Sigmoid colon (tissue), 4 donors: ENCODE measurements around the gene GALNT1.

Experiments
- EP300 ChIP-seq, 4 donors: sonication (generic); formaldehyde crosslinking; IDR thresholded peaks; one replicate each; pipeline ENCODE4 v1.6.1; 2017; ENCODE audit warnings: antibody characterized with exemption in 4 of 4
- POLR2A ChIP-seq, 2 donors: fragments of 450-650 bp; IDR thresholded peaks; one replicate each; pipeline ENCODE4 v1.6.1; 2016; ENCODE audit warnings: antibody characterized with exemption in 2 of 2, mild to moderate bottlenecking in 2 of 2, moderate library complexity in 2 of 2
- TF ChIP-seq, protein P1 (sequence below), 4 experiments: fragments of 450-650 bp in 3 of 4; fragments of 200-600 bp in 1 of 4; IDR thresholded peaks; one replicate each; pipeline ENCODE4 v1.5.1; 2016 to 2019; ENCODE audit warnings: antibody characterized with exemption in 4 of 4, mild to moderate bottlenecking in 3 of 4, moderate library complexity in 2 of 4

DNA sequence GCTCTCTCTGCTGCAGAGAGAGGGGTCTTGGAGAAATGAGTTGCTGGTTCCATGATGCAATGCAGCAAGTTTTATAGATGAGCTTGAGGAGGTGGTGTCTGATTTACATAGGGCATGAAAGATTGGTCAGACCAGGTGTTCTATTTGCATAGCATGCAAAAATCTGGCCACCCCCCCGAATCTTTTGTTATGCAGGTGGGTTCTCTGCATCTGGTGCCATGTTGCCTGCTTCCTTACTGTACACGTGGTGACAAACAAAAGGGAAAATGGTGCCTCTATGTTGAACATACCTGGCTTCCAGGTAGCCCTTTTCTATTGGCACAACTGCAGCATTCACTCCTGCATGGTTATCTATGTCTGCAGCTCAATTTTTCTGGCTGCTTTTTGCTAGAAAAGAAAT, 169.4 kb downstream of the GALNT1 start:
- TF ChIP-seq, protein P1, sequence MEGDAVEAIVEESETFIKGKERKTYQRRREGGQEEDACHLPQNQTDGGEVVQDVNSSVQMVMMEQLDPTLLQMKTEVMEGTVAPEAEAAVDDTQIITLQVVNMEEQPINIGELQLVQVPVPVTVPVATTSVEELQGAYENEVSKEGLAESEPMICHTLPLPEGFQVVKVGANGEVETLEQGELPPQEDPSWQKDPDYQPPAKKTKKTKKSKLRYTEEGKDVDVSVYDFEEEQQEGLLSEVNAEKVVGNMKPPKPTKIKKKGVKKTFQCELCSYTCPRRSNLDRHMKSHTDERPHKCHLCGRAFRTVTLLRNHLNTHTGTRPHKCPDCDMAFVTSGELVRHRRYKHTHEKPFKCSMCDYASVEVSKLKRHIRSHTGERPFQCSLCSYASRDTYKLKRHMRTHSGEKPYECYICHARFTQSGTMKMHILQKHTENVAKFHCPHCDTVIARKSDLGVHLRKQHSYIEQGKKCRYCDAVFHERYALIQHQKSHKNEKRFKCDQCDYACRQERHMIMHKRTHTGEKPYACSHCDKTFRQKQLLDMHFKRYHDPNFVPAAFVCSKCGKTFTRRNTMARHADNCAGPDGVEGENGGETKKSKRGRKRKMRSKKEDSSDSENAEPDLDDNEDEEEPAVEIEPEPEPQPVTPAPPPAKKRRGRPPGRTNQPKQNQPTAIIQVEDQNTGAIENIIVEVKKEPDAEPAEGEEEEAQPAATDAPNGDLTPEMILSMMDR (IDR thresholded peaks at IDR 0.05): no peak
- no peak for TF ChIP-seq POLR2A (IDR thresholded peaks at IDR 0.05)
- TF ChIP-seq EP300 (IDR thresholded peaks at IDR 0.05): no peak
